Activated CD4-positive, alpha-beta T cell treated with anti-CD3 and anti-CD28 coated beads for 36 hours (primary cell): ENCODE measurements around the gene PHTF2. TPM values are rescaled to one million over a fixed set of nuclear protein-coding genes. Genes with fewer than 3 reads are reported as not detected.
A peak's percentile ranks its signal among the peaks of the same experiment; 100 is the strongest.
"Not testable (repeated sequence)": the region's sequence is repeated elsewhere in the genome, so short reads cannot be mapped to it uniquely, and the experiment has no call there.

Source experiments
- ATAC-seq: fragments of 200-7000 bp; cut with Tn5 transposase; one replicate; pipeline ENCODE4 v1.10.0; 2021; ENCODE audit warnings: mild to moderate bottlenecking, moderate library complexity
- CTCF ChIA-PET: fragments of 350-600 bp; sonication (Branson Sonifier 250); formaldehyde crosslinking; loops from one replicate; lab custom pipeline; 2021; ENCODE audit warnings: antibody characterized with exemption; lab: Charles Lee
- POLR2A ChIA-PET: fragments of 350-600 bp; sonication (Branson Sonifier 250); formaldehyde crosslinking; loops from one replicate; lab custom pipeline; 2021; ENCODE audit warnings: antibody characterized with exemption, inconsistent platforms; lab: Charles Lee
- DNase-seq: peaks from one replicate; pipeline ENCODE4 v3.0.0-alpha.2; 2020
- H3K27ac Mint-ChIP-seq: one replicate; pipeline ENCODE4 v1.8.0; 2021; ENCODE audit warnings: mixed read lengths
- H3K27me3 Mint-ChIP-seq: one replicate; pipeline ENCODE4 v1.8.0; 2021; ENCODE audit warnings: mixed read lengths
- H3K36me3 Mint-ChIP-seq: one replicate; pipeline ENCODE4 v1.8.0; 2021; ENCODE audit warnings: low read depth, mixed read lengths
- H3K4me1 Mint-ChIP-seq: one replicate; pipeline ENCODE4 v1.8.0; 2021; ENCODE audit warnings: mixed read lengths
- H3K4me3 Mint-ChIP-seq: one replicate; pipeline ENCODE4 v1.8.0; 2021; ENCODE audit warnings: mild to moderate bottlenecking, moderate library complexity, mixed read lengths
- H3K9me3 Mint-ChIP-seq: one replicate; pipeline ENCODE4 v1.8.0; 2021; ENCODE audit warnings: low read depth, mixed read lengths
- intact Hi-C, 2 experiments: fragments of 100-400 bp; cut with DNase I in 1 of 2; cut with micrococcal nuclease in 1 of 2; formaldehyde crosslinking; loops; one replicate each; pipeline versions ENCODE4 v1.14.2 to v1.15.1; 2022 to 2024; cut with DNase I, micrococcal nuclease
- total RNA-seq, 2 experiments: library from RNA; stranded (reverse); gene quantifications; one replicate each; pipeline ENCODE4 v1.2.3, GENCODE V29; 2021

Gene PHTF2
- total RNA-seq, 2 experiments from 2014 or later: 25.5 to 26.7 TPM

GRCh38 chr7:77830649-77831355 lies 32.2 kb downstream of the PHTF2 start:
- H3K4me3 Mint-ChIP-seq: no peak overlapping the region
- DNase-seq: no peak
- intact Hi-C loops: loop anchor here (1.0 to 5.0 kb wide), 3 partner anchors 28 to 51 kb away; partner anchors contain the start of genes PHTF2 (in 2 of the 2) and TMEM60 (in 2 of the 2)
- peaks cover 4% of the 10 kb centered on the region for H3K9me3 Mint-ChIP-seq
- POLR2A ChIA-PET: no interaction called here
- H3K4me1 Mint-ChIP-seq: peaks cover 58% of the 10 kb centered on the region
- no peaks in the 10 kb centered on the region for H3K27me3 Mint-ChIP-seq
- H3K36me3 Mint-ChIP-seq: peaks cover 3% of the 10 kb centered on the region
- CTCF ChIA-PET: interaction anchor here (0.7 to 1.3 kb wide), 2 partner anchors 32 to 151 kb away, joined by 3 to 7 read pairs; partner anchors contain the start of genes PHTF2 and TMEM60
- H3K27ac Mint-ChIP-seq: peak overlapping the region; percentile 71
- ATAC-seq: no peak

DNA sequence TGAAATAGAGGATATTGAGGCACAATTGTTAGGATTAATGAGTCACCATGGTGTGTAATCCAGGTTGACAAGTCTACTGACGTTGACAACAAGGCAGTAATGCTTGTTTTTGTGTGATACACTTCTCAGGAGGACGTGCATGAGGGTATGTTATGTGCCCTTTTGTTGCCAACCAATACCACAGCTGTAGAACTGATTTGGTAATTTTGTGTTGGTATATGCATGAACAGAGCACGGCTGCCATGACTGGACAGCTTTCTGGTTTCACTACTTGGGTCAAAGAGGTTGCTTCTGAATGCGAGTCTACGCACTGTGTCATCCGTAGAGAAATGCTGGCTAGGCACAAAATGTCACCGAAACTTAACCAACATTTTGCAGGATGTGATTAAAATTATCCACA lies 32.9 kb downstream of the PHTF2 start:
- ATAC-seq: peak; percentile 77
- Mint-ChIP-seq H3K4me1 (peaks cover 55% of the 10 kb centered on the region), H3K36me3 (peaks cover 7% of the 10 kb centered on the region), H3K9me3 (peaks cover under 1% of the 10 kb centered on the region), H3K27ac (peak overlapping the region; percentile 71), H3K4me3 (no peak overlapping the region), H3K27me3 (no peaks in the 10 kb centered on the region)
- DNase-seq: peak; percentile 66
- intact Hi-C loops: loop anchor here (1.0 to 5.0 kb wide), 3 partner anchors 29 to 51 kb away; partner anchors contain the start of genes PHTF2 (in 2 of the 2) and TMEM60 (in 2 of the 2)
- CTCF ChIA-PET: interaction anchor here (0.6 to 1.3 kb wide), 2 partner anchors 32 to 72 kb away, joined by 4 to 7 read pairs; partner anchors contain the start of genes PHTF2 and TMEM60
- POLR2A ChIA-PET: interaction anchor here (0.6 kb wide), 1 partner anchor 174 kb away, joined by 9 read pairs; no protein-coding TSS in a partner anchor

GRCh38 chr7:77831953-77832352 lies 33.4 kb downstream of the PHTF2 start:
- Mint-ChIP-seq H3K36me3 (peaks cover 7% of the 10 kb centered on the region), H3K27me3 (no peaks in the 10 kb centered on the region), H3K4me1 (peaks cover 53% of the 10 kb centered on the region), H3K9me3 (no peaks in the 10 kb centered on the region), H3K4me3 (no peak overlapping the region), H3K27ac (no peak overlapping the region)
- intact Hi-C loops: loop anchor here (1.0 to 5.0 kb wide), 3 partner anchors 29 to 50 kb away; partner anchors contain the start of genes PHTF2 (in 2 of the 2) and TMEM60 (in 2 of the 2)
- ATAC-seq (peak; percentile 15), DNase-seq (no peak)
- ChIA-PET CTCF (interaction anchor here (0.6 to 1.3 kb wide), 2 partner anchors 33 to 71 kb away, joined by 4 to 7 read pairs; partner anchors contain the start of genes PHTF2 and TMEM60), POLR2A (interaction anchor here (0.6 kb wide), 1 partner anchor 174 kb away, joined by 9 read pairs; no protein-coding TSS in a partner anchor)

DNA sequence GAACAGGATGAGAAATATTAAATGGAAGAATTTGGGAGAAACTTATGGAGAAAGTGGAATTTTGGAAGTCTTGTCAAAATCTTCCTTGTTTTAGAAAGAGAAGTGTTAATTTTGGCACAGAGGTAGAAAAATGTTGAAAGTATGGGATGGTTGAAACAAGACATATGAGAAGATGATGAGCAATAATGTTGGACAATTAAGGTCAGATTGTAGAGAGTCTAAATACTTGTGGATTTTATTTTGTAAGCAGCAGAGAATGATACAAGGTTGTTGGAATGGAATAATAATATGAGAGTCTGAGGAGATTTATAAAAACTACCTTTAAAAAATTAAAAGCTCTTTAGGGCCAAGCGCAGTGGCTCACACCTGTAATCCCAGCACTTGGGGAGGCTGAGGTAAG lies 34.6 kb downstream of the PHTF2 start:
- no peaks in the 10 kb centered on the region for H3K9me3 Mint-ChIP-seq
- peaks cover 7% of the 10 kb centered on the region for H3K36me3 Mint-ChIP-seq
- intact Hi-C loops: loop anchor here in 1 of 2 experiments (5.0 kb wide), 1 partner anchor 49 kb away; no protein-coding TSS in a partner anchor
- DNase-seq (no peak), ATAC-seq (no peak)
- H3K27ac Mint-ChIP-seq: peak overlapping the region; percentile 23
- CTCF ChIA-PET: interaction anchor here (1.3 kb wide), 1 partner anchor 175 kb away, joined by 3 read pairs; no protein-coding TSS in a partner anchor
- no peak overlapping the region for H3K4me3 Mint-ChIP-seq
- POLR2A ChIA-PET: no interaction called here
- H3K27me3 Mint-ChIP-seq: no peaks in the 10 kb centered on the region
- H3K4me1 Mint-ChIP-seq: peaks cover 54% of the 10 kb centered on the region

DNA sequence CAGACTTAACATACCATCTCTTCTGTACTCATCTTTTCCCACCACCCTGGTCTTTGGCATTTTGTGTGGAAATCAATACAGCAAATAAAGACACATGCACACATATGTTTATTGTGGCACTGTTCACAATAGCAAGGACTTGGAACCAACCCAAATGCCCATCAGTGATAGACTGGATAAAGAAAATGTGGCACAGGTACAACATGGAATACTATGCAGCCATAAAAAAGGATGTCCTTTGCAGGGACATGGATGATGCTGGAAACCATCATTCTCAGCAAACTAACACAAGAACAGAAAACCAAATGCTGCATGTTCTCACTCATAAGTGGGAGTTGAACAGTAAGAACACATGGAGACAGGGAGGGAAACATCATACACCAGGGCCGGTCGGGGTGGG lies 37.9 kb downstream of the PHTF2 start:
- H3K27me3 Mint-ChIP-seq, ATAC-seq, DNase-seq, POLR2A ChIA-PET, H3K9me3 Mint-ChIP-seq, intact Hi-C loops, H3K27ac Mint-ChIP-seq, CTCF ChIA-PET, H3K4me3 Mint-ChIP-seq, H3K36me3 Mint-ChIP-seq: not testable (repeated sequence)
- peaks cover 41% of the 10 kb centered on the region for H3K4me1 Mint-ChIP-seq

DNA sequence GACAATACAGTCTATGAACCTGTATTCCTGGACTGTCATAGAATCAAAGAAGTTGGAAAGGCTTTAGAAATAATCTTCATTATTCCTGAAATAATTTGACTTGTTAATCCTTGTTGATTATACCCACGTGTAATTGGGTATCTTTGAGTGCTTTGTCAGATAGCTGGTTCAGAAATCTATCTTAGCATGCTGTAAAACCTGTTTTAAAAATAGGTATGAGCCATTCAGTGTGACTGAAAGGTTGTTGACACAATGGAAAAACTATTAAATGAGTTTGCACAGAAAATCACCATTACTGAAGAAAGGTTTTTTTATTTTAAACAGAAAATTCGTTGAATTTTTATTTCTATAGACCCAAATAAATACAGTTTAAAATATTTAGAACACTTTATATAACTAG lies 38.7 kb downstream of the PHTF2 start:
- Mint-ChIP-seq H3K27ac (no peak overlapping the region), H3K36me3 (peaks cover 7% of the 10 kb centered on the region), H3K4me1 (peaks cover 34% of the 10 kb centered on the region), H3K4me3 (no peak overlapping the region), H3K27me3 (no peaks in the 10 kb centered on the region), H3K9me3 (no peaks in the 10 kb centered on the region)
- ATAC-seq: no peak
- POLR2A ChIA-PET: no interaction called here
- CTCF ChIA-PET: interaction anchor here (0.6 to 0.9 kb wide), 3 partner anchors 13 to 49 kb away, joined by 3 to 4 read pairs (median 3); no protein-coding TSS in a partner anchor
- intact Hi-C loops: no loop called here
- no peak for DNase-seq

DNA sequence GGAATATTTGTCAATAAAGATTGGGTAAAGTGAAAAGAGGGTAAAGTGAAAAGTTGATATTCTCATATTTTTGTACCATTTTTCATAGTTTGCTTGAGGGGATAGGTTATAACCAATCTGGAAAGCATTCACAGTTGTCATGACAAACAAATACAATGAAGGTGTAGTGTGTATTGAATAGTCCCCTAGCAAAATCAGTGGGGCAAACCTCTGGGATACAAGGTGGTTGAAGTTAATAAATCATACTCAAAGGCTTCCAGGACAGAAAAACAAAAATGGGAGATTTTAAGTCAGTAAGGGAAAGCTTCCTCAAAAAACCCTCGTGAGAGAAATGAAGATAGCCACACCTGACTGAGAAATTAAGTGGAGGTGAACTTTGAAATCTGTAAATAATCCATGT lies 39.4 kb downstream of the PHTF2 start:
- ATAC-seq (no peak), DNase-seq (no peak)
- no peaks in the 10 kb centered on the region for H3K9me3 Mint-ChIP-seq
- no peak overlapping the region for H3K4me3 Mint-ChIP-seq
- H3K4me1 Mint-ChIP-seq: peaks cover 32% of the 10 kb centered on the region
- H3K27ac Mint-ChIP-seq: no peak overlapping the region
- ChIA-PET CTCF (no interaction called here), POLR2A (no interaction called here)
- intact Hi-C loops: no loop called here
- peaks cover 7% of the 10 kb centered on the region for H3K36me3 Mint-ChIP-seq
- H3K27me3 Mint-ChIP-seq: no peaks in the 10 kb centered on the region

DNA sequence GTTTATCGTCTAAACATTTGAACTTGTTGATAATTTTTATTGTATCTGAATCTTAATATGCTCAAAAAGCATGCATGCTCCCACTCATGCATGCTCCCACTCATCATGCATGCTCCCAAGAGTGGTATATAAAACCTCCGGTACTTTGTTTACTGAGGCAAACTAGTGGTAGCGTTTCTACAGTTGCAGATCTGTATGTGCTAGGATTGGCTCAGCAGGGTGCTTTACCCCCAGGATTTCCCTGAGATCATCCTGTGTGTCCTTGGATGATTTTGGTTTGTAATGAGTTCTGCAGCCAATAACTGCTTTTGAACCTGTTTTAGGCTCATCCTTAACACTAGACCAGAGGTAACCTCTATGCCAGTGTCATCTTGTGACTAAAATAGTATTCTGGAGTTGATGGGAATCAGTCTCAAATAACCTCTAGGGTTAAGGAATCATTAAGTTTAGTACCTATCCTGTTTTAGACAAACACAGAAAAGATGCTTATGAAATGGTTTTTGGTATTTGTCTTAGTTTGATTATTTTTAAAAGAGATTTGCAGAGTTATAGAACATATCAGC lies 40.4 kb downstream of the PHTF2 start:
- Mint-ChIP-seq H3K9me3 (no peaks in the 10 kb centered on the region), H3K4me1 (peaks cover 23% of the 10 kb centered on the region), H3K27ac (no peak overlapping the region), H3K27me3 (no peaks in the 10 kb centered on the region), H3K4me3 (no peak overlapping the region), H3K36me3 (peaks cover 7% of the 10 kb centered on the region)
- intact Hi-C loops: no loop called here
- CTCF ChIA-PET: no interaction called here
- ATAC-seq (no peak), DNase-seq (no peak)
- POLR2A ChIA-PET: no interaction called here

DNA sequence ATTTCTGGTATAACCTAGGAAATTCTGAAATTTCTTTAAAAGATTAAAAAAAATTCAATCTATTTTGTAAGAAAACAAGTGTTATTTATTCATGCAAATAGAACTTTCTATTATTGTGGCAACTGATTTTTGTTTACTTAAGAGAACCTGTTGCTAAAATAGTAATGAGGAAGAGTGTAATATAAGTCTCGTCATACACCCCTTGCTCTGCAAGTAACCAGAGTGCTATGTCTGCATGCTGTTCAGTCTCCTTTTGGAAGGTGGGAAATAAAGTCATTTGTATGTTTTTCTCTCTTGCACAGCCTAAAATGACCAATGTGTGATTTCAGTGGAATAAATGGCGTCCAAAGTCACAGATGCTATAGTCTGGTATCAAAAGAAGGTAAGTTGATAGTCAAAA lies 41.3 kb downstream of the PHTF2 start:
- Mint-ChIP-seq H3K4me1 (peaks cover 17% of the 10 kb centered on the region), H3K36me3 (peaks cover 7% of the 10 kb centered on the region), H3K27me3 (no peaks in the 10 kb centered on the region), H3K27ac (no peak overlapping the region), H3K9me3 (no peaks in the 10 kb centered on the region), H3K4me3 (no peak overlapping the region)
- CTCF ChIA-PET: no interaction called here
- intact Hi-C loops: no loop called here
- DNase-seq: no peak
- POLR2A ChIA-PET: no interaction called here
- no peak for ATAC-seq

GRCh38 chr7:77843194-77843593 lies 44.6 kb downstream of the PHTF2 start:
- CTCF ChIA-PET: no interaction called here
- POLR2A ChIA-PET: no interaction called here
- no peak for DNase-seq
- Mint-ChIP-seq H3K27me3 (no peaks in the 10 kb centered on the region), H3K4me3 (no peak overlapping the region), H3K36me3 (peaks cover 9% of the 10 kb centered on the region), H3K9me3 (no peaks in the 10 kb centered on the region), H3K4me1 (peaks cover 16% of the 10 kb centered on the region), H3K27ac (no peak overlapping the region)
- no peak for ATAC-seq
- intact Hi-C loops: no loop called here

DNA sequence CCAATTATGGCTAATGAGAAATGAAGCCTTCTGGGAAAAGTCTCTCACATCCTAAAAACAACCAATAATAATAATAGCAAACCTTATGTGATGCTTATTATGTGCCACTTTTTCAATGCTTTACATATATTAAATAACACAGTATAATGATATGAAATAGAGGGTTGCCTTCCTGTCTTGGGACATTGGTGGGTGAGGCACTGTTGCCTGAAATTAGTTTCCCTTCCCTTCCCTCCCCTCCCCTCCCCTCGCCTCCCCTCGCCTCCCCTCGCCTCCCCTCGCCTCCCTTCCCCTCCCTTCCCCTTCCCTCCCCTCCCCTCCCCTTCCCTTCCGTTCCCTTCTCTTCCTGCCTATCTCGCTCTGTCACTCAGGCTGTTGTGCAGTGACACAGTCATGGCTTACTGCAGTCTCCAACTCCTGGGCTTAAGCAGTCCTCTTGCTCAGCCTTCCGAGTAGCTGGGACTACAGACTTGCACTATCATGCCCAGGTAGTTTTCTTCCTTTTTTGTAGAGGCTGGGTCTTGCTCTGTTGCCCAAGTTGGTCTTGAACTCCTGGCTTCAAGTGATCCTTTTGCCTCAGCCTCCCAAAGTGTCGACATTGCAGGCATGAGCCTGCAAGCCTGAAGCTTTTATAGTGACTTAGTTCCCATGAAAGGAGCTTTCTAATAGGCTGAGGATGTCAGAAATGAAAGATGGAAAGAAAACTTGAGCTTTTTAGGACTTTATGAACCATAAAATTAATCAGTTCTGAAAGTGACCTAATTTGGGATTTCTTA lies 47.9 kb downstream of the PHTF2 start:
- ChIA-PET POLR2A (no interaction called here), CTCF (interaction anchor here (1.2 kb wide), 1 partner anchor 87 kb away, joined by 4 read pairs; no protein-coding TSS in a partner anchor)
- ATAC-seq: no peak
- H3K27ac Mint-ChIP-seq: no peak overlapping the region
- H3K9me3 Mint-ChIP-seq: no peaks in the 10 kb centered on the region
- intact Hi-C loops: no loop called here
- no peak for DNase-seq
- no peaks in the 10 kb centered on the region for H3K27me3 Mint-ChIP-seq
- no peak overlapping the region for H3K4me3 Mint-ChIP-seq
- H3K4me1 Mint-ChIP-seq: peaks cover 19% of the 10 kb centered on the region
- peaks cover 15% of the 10 kb centered on the region for H3K36me3 Mint-ChIP-seq
